Stimulated activated CD8-positive, alpha-beta memory T cell treated with anti-CD3 and anti-CD28 coated beads, Interleukin-15, amount 100 ng/mL, for 4 hours (primary cell): Measurements from ENCODE around the gene TIAM1.
"Not testable (repeated sequence)": the region's sequence is repeated elsewhere in the genome, so short reads cannot be mapped to it uniquely, and the experiment has no call there.

Experiments
- DNase-seq, 2 donors: peaks; one replicate each; pipeline ENCODE4 v3.0.0-alpha.2; 2020; ENCODE audit warnings: low read depth in 2 of 2

The TIAM1 gene

GRCh38 chr21:31253684-31254083 is 90.4 kb downstream of the TIAM1 start:
- no peak for DNase-seq

GRCh38 chr21:31252611-31253010 is 91.5 kb downstream of the TIAM1 start:
- no peak for DNase-seq

GRCh38 chr21:31252091-31252490 is 92.0 kb downstream of the TIAM1 start:
- no peak for DNase-seq

- no peak for DNase-seq
These were observed 92.4 kb downstream of the TIAM1 start for GRCh38 chr21:31251686-31252085.

GRCh38 chr21:31248598-31248997 is 95.5 kb downstream of the TIAM1 start:
- DNase-seq = no peak

GRCh38 chr21:31243611-31244010 is 100.5 kb downstream of the TIAM1 start:
- no peak for DNase-seq

GRCh38 chr21:31236528-31236927 is 107.5 kb downstream of the TIAM1 start:
- no peak for DNase-seq

GRCh38 chr21:31235671-31236450 is 108.2 kb downstream of the TIAM1 start:
- DNase-seq = no peak

GRCh38 chr21:31234936-31235335 is 109.1 kb downstream of the TIAM1 start:
- no peak for DNase-seq

GRCh38 chr21:31233711-31234110 is 110.3 kb downstream of the TIAM1 start:
- DNase-seq = no peak

- no peak for DNase-seq
These were observed 111.7 kb downstream of the TIAM1 start for GRCh38 chr21:31232344-31232743.

- no peak for DNase-seq
These were observed 113.1 kb downstream of the TIAM1 start for GRCh38 chr21:31230937-31231336.

GRCh38 chr21:31228723-31229122 is 115.3 kb downstream of the TIAM1 start:
- DNase-seq = not testable (repeated sequence)

- no peak for DNase-seq
These were observed 118.3 kb downstream of the TIAM1 start for GRCh38 chr21:31225713-31226112.

- DNase-seq = no peak
These were observed 121.9 kb downstream of the TIAM1 start for GRCh38 chr21:31222142-31222541.

- DNase-seq = no peak
These were observed 123.0 kb downstream of the TIAM1 start for GRCh38 chr21:31221043-31221442.

GRCh38 chr21:31220575-31220974 is 123.5 kb downstream of the TIAM1 start:
- no peak for DNase-seq

- DNase-seq = no peak
These were observed 125.0 kb downstream of the TIAM1 start for GRCh38 chr21:31218830-31219608.

- DNase-seq = no peak
These were observed 127.9 kb downstream of the TIAM1 start for GRCh38 chr21:31216206-31216605.

GRCh38 chr21:31213787-31214186 is 130.3 kb downstream of the TIAM1 start:
- DNase-seq = no peak

- DNase-seq = no peak
These were observed 132.2 kb downstream of the TIAM1 start for GRCh38 chr21:31211836-31212235.

- no peak for DNase-seq
These were observed 138.6 kb downstream of the TIAM1 start for GRCh38 chr21:31205412-31205811.

GRCh38 chr21:31204801-31205200 is 139.3 kb downstream of the TIAM1 start:
- DNase-seq = no peak
